Kidney epithelial cell (primary cell): ENCODE data around the gene GATA2. TPM values are rescaled to one million over a fixed set of nuclear protein-coding genes. Genes with fewer than 3 reads are reported as not detected.

Experiments used
- DNase-seq: peaks from one replicate; pipeline ENCODE4 v3.0.0-alpha.2; 2010; ENCODE audit warnings: low read depth
- H3K27me3 ChIP-seq: 2 replicates; pipeline ENCODE4 v1.6.0; 2011; ENCODE audit warnings: low read length; ENCODE audit not compliant: control insufficient read depth, insufficient read depth
- H3K36me3 ChIP-seq: 2 replicates; pipeline ENCODE4 v1.5.1; 2011; ENCODE audit warnings: low read length; ENCODE audit not compliant: control insufficient read depth, insufficient read depth
- H3K4me3 ChIP-seq: 2 replicates; pipeline ENCODE4 v1.5.1; 2011; ENCODE audit warnings: low read depth, mild to moderate bottlenecking, control low read depth, low read length
- total RNA-seq: library from RNA; depleted of rRNA; stranded (reverse); fragments of >200 nt; gene quantifications from 2 replicates; pipeline ENCODE4 v1.2.3, GENCODE V29; 2015
- TF ChIP-seq, protein P1 (sequence below): IDR thresholded peaks from 2 replicates; pipeline ENCODE4 v1.5.1; 2011; ENCODE audit warnings: mild to moderate bottlenecking, moderate library complexity, low read length, control low read depth, inconsistent platforms; ENCODE audit not compliant: insufficient read depth, poor library complexity, severe bottlenecking

GATA2 gene
- total RNA-seq, 1 donor from 2014 or later = 5.6 TPM

DNA sequence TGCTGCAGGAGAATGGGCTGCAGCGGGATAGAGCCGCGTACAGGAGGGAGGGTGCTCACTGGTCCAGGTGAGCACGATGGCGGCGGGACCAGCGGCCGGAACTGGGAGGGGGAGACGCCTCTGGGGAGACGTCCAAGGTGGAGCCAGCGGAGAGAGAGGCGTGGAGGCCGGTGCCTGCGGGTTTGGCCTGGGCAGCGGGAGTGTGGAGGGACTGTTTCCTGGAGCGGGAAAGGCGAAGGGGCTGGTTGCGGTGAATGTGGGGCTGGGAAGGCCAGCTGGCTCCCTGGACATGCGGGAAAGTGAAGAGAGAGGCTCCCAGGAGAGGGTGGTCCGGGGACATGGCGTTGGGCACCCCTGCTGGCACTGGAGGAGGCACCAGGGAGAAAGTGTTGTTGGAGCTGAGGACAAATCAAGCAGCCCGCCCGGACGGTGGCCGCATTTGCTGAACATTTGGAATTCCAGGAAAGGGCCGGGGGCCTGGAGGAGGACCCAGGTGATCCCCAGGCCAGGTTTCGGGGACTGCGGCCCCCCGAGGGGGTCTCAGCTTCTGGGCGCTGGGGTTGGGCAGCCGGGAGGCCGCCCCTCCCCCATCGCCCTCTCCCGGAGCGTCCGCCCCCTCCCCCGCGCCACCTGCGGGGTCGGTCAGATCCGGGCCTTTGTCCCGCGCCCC, 60.6 kb downstream of the GATA2 start:
- H3K36me3 ChIP-seq = no peaks in the 10 kb centered on the region

GRCh38 chr3:128431803-128432300, 61.1 kb downstream of the GATA2 start:
- Histone ChIP-seq H3K27me3 (peaks cover 79% of the 10 kb centered on the region), H3K36me3 (no peaks in the 10 kb centered on the region), H3K4me3 (no peak overlapping the region)
- DNase-seq = no peak
- TF ChIP-seq, protein P1, sequence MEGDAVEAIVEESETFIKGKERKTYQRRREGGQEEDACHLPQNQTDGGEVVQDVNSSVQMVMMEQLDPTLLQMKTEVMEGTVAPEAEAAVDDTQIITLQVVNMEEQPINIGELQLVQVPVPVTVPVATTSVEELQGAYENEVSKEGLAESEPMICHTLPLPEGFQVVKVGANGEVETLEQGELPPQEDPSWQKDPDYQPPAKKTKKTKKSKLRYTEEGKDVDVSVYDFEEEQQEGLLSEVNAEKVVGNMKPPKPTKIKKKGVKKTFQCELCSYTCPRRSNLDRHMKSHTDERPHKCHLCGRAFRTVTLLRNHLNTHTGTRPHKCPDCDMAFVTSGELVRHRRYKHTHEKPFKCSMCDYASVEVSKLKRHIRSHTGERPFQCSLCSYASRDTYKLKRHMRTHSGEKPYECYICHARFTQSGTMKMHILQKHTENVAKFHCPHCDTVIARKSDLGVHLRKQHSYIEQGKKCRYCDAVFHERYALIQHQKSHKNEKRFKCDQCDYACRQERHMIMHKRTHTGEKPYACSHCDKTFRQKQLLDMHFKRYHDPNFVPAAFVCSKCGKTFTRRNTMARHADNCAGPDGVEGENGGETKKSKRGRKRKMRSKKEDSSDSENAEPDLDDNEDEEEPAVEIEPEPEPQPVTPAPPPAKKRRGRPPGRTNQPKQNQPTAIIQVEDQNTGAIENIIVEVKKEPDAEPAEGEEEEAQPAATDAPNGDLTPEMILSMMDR = no peak

More for the DNA sequence above, 60.6 kb downstream of the GATA2 start:
- Histone ChIP-seq H3K4me3 (peak overlapping the region; percentile 16), H3K27me3 (peaks cover 76% of the 10 kb centered on the region)
- TF ChIP-seq, protein P1 = no peak
- no peak for DNase-seq

DNA sequence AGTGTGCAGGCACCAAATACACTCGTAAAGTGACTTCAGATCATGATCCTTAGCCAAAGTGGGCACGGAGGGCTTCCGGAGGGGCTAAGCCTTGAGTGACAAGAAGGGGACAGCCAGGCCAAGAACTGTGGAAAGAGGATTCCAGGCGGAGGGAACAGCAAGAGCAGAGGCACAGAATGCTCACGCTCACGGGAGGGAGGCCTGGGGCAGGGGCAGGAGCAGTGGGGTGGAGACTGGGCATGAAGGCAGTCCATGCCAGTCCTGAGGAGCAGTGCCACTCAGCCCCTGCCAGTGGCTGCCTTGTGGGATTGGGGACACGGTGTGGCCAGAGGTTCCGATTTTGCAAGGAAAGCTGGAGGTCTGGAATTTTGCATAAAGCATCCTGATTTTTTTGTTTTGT, 62.3 kb downstream of the GATA2 start:
- TF ChIP-seq, protein P1 = no peak
- Histone ChIP-seq H3K27me3 (peaks cover 81% of the 10 kb centered on the region), H3K36me3 (no peaks in the 10 kb centered on the region), H3K4me3 (no peak overlapping the region)
- no peak for DNase-seq

GRCh38 chr3:128430301-128430700, 62.7 kb downstream of the GATA2 start:
- Histone ChIP-seq H3K36me3 (no peaks in the 10 kb centered on the region), H3K27me3 (peaks cover 82% of the 10 kb centered on the region), H3K4me3 (no peak overlapping the region)
- DNase-seq = no peak
- TF ChIP-seq, protein P1 = no peak

- H3K27me3 ChIP-seq = peaks cover 81% of the 10 kb centered on the region
- no peak overlapping the region for H3K4me3 ChIP-seq
- TF ChIP-seq, protein P1 = no peak
- DNase-seq = no peak
- no peaks in the 10 kb centered on the region for H3K36me3 ChIP-seq
Measured at GRCh38 chr3:128429751-128430150, 63.2 kb downstream of the GATA2 start.

Other genes with a start within 250 kb of the GATA2 start
- gene DNAJB8, start 26.3 kb downstream of the GATA2 start, total RNA-seq = not detected in 2 replicates
- gene RPN1, start 157.6 kb upstream of the GATA2 start, total RNA-seq = 348 and 362 TPM in 2 replicates
- 111 and 114 TPM in 2 replicates for gene RAB7A, start 233.0 kb upstream of the GATA2 start, total RNA-seq